HEK293 (cell line): Measurements from ENCODE around the gene SSTR1.

ENCODE experiments used
- CTCF ChIA-PET: fragments of 350-600 bp; formaldehyde crosslinking; extraction: SDS; loops from one replicate; lab custom pipeline; 2021; ENCODE audit warnings: antibody characterized with exemption; lab: Yijun Ruan, JAX
- POLR2A ChIA-PET: fragments of 300-600 bp; formaldehyde crosslinking; extraction: SDS; loops from one replicate; lab custom pipeline; 2020; ENCODE audit warnings: antibody characterized with exemption, inconsistent platforms; lab: Yijun Ruan, JAX
- H3K27ac ChIP-seq: fragments of 200-500 bp; sonication (Bioruptor generic); 2 replicates; pipeline ENCODE4 v1.5.1; 2014; ENCODE audit warnings: low read depth, low read length, control low read depth, inconsistent platforms; ENCODE audit errors: extremely low read depth
- H3K36me3 ChIP-seq, 2 experiments: fragments of 200-500 bp in 1 of 2; sonication (Bioruptor generic) in 1 of 2; 1 replicate in 1 of 2; 2 replicates in 1 of 2; pipeline ENCODE4 v1.5.1; 2014 to 2017; ENCODE audit warnings: inconsistent platforms in 2 of 2, low read length in 2 of 2; ENCODE audit not compliant: control insufficient read depth in 2 of 2, insufficient read depth in 1 of 2
- H3K4me1 ChIP-seq: fragments of 200-500 bp; sonication (Bioruptor generic); 2 replicates; pipeline ENCODE4 v1.5.1; 2014; ENCODE audit warnings: mild to moderate bottlenecking, low read length, inconsistent platforms; ENCODE audit not compliant: control insufficient read depth, insufficient read depth
- H3K4me3 ChIP-seq: 2 replicates; pipeline ENCODE4 v1.5.1; 2011; ENCODE audit warnings: low read depth, mild to moderate bottlenecking, control low read depth, low read length, moderate library complexity
- H3K9me3 ChIP-seq: fragments of 200-500 bp; sonication (Bioruptor generic); 2 replicates; pipeline ENCODE4 v1.5.1; 2014; ENCODE audit warnings: low read depth, low read length, inconsistent platforms; ENCODE audit not compliant: control insufficient read depth, insufficient read depth
- KLF1 ChIP-seq: fragments of 450-650 bp; formaldehyde crosslinking; IDR thresholded peaks from 2 replicates; pipeline ENCODE4 v1.5.1; 2016; ENCODE audit warnings: missing biosample characterization, missing genetic modification characterization
- KLF9 ChIP-seq: fragments of 450-650 bp; formaldehyde crosslinking; IDR thresholded peaks from 2 replicates; pipeline ENCODE4 v1.5.1; 2016; ENCODE audit warnings: missing biosample characterization, missing genetic modification characterization, low read depth
- MZF1 ChIP-seq: fragments of 450-650 bp; formaldehyde crosslinking; IDR thresholded peaks from 2 replicates; pipeline ENCODE4 v1.5.1; 2017; ENCODE audit warnings: missing biosample characterization, missing genetic modification characterization, borderline replicate concordance
- OSR2 ChIP-seq: fragments of 450-650 bp; formaldehyde crosslinking; IDR thresholded peaks from 2 replicates; pipeline ENCODE4 v1.5.1; 2016; ENCODE audit warnings: missing biosample characterization, missing genetic modification characterization
- TRIM28 ChIP-seq: IDR thresholded peaks from 2 replicates; pipeline ENCODE4 v1.6.1; 2011; ENCODE audit warnings: low read length, control low read depth, borderline replicate concordance
- ZBTB20 ChIP-seq: fragments of 450-650 bp; formaldehyde crosslinking; IDR thresholded peaks from 2 replicates; pipeline ENCODE4 v1.5.1; 2016; ENCODE audit warnings: missing biosample characterization, missing genetic modification characterization
- ZNF114 ChIP-seq: fragments of 450-650 bp; formaldehyde crosslinking; IDR thresholded peaks from 2 replicates; pipeline ENCODE4 v1.5.0; 2017; ENCODE audit warnings: missing biosample characterization, missing genetic modification characterization
- ZNF174 ChIP-seq: fragments of 450-650 bp; formaldehyde crosslinking; IDR thresholded peaks from 2 replicates; pipeline ENCODE4 v1.5.0; 2017; ENCODE audit warnings: missing biosample characterization, mild to moderate bottlenecking, missing genetic modification characterization
- ZNF184 ChIP-seq: fragments of 450-650 bp; IDR thresholded peaks from 2 replicates; pipeline ENCODE4 v1.5.1; 2018; ENCODE audit warnings: missing biosample characterization, mild to moderate bottlenecking, missing genetic modification characterization
- ZNF221 ChIP-seq: fragments of 450-650 bp; formaldehyde crosslinking; IDR thresholded peaks from 2 replicates; pipeline ENCODE4 v1.5.1; 2017; ENCODE audit warnings: missing biosample characterization, missing genetic modification characterization, borderline replicate concordance
- ZNF23 ChIP-seq: fragments of 450-650 bp; formaldehyde crosslinking; IDR thresholded peaks from 2 replicates; pipeline ENCODE4 v1.5.1; 2016; ENCODE audit warnings: missing biosample characterization, missing genetic modification characterization, borderline replicate concordance
- ZNF239 ChIP-seq: fragments of 450-650 bp; formaldehyde crosslinking; IDR thresholded peaks from 2 replicates; pipeline ENCODE4 v1.5.1; 2016; ENCODE audit warnings: missing biosample characterization, missing genetic modification characterization
- ZNF341 ChIP-seq: fragments of 450-650 bp; formaldehyde crosslinking; IDR thresholded peaks from 2 replicates; pipeline ENCODE4; 2016; ENCODE audit warnings: low read depth, missing biosample characterization, missing genetic modification characterization
- ZNF350 ChIP-seq: fragments of 450-650 bp; formaldehyde crosslinking; IDR thresholded peaks from 2 replicates; pipeline ENCODE4 v1.5.0; 2017; ENCODE audit warnings: missing biosample characterization, mild to moderate bottlenecking, missing genetic modification characterization
- ZNF391 ChIP-seq: fragments of 450-650 bp; formaldehyde crosslinking; IDR thresholded peaks from 2 replicates; pipeline ENCODE4 v1.5.1; 2016; ENCODE audit warnings: low read depth, missing biosample characterization, missing genetic modification characterization, borderline replicate concordance
- ZNF548 ChIP-seq: fragments of 450-650 bp; formaldehyde crosslinking; IDR thresholded peaks from 2 replicates; pipeline ENCODE4 v1.5.1; 2016; ENCODE audit warnings: missing biosample characterization, missing genetic modification characterization
- ZNF555 ChIP-seq: fragments of 450-650 bp; formaldehyde crosslinking; conservative IDR thresholded peaks from 2 replicates; pipeline ENCODE4 v1.5.1; 2017; ENCODE audit warnings: missing biosample characterization, mild to moderate bottlenecking, missing genetic modification characterization, inconsistent platforms
- ZNF654 ChIP-seq: fragments of 450-650 bp; formaldehyde crosslinking; IDR thresholded peaks from 2 replicates; pipeline ENCODE4 v1.5.1; 2016; ENCODE audit warnings: low read depth, missing biosample characterization, missing genetic modification characterization
- ZNF660 ChIP-seq: fragments of 450-650 bp; IDR thresholded peaks from 2 replicates; pipeline ENCODE4 v1.5.1; 2018; ENCODE audit warnings: missing biosample characterization, mild to moderate bottlenecking, missing genetic modification characterization
- ZNF747 ChIP-seq: fragments of 450-650 bp; formaldehyde crosslinking; IDR thresholded peaks from 2 replicates; pipeline ENCODE4 v1.5.1; 2016; ENCODE audit warnings: missing biosample characterization, missing genetic modification characterization
- ZNF830 ChIP-seq: fragments of 450-650 bp; IDR thresholded peaks from 2 replicates; pipeline ENCODE4 v1.5.0; 2018; ENCODE audit warnings: missing biosample characterization, missing genetic modification characterization, low read depth, mild to moderate bottlenecking, moderate library complexity
- ZNF843 ChIP-seq: fragments of 450-650 bp; formaldehyde crosslinking; IDR thresholded peaks from 2 replicates; pipeline ENCODE4 v1.5.1; 2016; ENCODE audit warnings: missing biosample characterization, missing genetic modification characterization
- TF ChIP-seq, protein P1 (sequence below): fragments of 450-650 bp; formaldehyde crosslinking; IDR thresholded peaks from 2 replicates; pipeline ENCODE4 v1.5.1; 2016; ENCODE audit warnings: missing biosample characterization, missing genetic modification characterization
- TF ChIP-seq, protein P2 (sequence below): fragments of 450-650 bp; formaldehyde crosslinking; IDR thresholded peaks from 2 replicates; pipeline ENCODE4 v1.5.1; 2016; ENCODE audit warnings: missing biosample characterization, missing genetic modification characterization
- TF ChIP-seq, protein P3 (sequence below): fragments of 450-650 bp; IDR thresholded peaks from 2 replicates; pipeline ENCODE4 v1.5.1; 2018; ENCODE audit warnings: missing biosample characterization, missing genetic modification characterization
- TF ChIP-seq, protein P4 (sequence below): fragments of 450-650 bp; formaldehyde crosslinking; IDR thresholded peaks from 2 replicates; pipeline ENCODE4 v1.5.1; 2016; ENCODE audit warnings: missing biosample characterization, missing genetic modification characterization

The SSTR1 gene

DNA sequence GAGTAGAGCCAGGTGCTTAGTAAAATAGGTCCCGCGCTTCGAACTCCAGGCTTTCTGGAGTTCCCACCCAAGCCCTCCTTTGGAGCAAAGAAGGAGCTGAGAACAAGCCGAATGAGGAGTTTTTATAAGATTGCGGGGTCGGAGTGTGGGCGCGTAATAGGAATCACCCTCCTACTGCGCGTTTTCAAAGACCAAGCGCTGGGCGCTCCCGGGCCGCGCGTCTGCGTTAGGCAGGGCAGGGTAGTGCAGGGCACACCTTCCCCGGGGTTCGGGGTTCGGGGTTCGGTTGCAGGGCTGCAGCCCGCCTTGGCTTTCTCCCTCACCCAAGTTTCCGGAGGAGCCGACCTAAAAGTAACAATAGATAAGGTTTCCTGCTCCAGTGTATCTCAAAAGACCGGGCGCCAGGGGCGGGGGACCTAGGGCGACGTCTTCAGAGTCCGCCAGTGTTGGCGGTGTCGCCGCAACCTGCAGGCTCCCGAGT is 3.6 kb downstream of the SSTR1 start (continued):
- TF ChIP-seq, protein P1, sequence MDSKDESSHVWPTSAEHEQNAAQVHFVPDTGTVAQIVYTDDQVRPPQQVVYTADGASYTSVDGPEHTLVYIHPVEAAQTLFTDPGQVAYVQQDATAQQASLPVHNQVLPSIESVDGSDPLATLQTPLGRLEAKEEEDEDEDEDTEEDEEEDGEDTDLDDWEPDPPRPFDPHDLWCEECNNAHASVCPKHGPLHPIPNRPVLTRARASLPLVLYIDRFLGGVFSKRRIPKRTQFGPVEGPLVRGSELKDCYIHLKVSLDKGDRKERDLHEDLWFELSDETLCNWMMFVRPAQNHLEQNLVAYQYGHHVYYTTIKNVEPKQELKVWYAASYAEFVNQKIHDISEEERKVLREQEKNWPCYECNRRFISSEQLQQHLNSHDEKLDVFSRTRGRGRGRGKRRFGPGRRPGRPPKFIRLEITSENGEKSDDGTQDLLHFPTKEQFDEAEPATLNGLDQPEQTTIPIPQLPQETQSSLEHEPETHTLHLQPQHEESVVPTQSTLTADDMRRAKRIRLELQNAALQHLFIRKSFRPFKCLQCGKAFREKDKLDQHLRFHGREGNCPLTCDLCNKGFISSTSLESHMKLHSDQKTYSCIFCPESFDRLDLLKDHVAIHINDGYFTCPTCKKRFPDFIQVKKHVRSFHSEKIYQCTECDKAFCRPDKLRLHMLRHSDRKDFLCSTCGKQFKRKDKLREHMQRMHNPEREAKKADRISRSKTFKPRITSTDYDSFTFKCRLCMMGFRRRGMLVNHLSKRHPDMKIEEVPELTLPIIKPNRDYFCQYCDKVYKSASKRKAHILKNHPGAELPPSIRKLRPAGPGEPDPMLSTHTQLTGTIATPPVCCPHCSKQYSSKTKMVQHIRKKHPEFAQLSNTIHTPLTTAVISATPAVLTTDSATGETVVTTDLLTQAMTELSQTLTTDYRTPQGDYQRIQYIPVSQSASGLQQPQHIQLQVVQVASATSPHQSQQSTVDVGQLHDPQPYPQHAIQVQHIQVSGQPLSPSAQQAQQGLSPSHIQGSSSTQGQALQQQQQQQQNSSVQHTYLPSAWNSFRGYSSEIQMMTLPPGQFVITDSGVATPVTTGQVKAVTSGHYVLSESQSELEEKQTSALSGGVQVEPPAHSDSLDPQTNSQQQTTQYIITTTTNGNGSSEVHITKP, result no peak
- no peak for TF ChIP-seq ZNF654

DNA sequence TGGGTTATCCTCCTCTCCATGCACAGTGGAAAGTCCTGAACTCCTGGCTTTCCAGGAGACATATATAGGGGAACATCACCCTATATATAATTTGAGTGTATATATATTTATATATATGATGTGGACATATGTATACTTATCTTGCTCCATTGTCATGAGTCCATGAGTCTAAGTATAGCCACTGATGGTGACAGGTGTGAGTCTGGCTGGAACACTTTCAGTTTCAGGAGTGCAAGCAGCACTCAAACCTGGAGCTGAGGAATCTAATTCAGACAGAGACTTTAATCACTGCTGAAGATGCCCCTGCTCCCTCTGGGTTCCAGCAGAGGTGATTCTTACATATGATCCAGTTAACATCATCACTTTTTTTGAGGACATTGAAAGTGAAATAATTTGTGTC is 4.4 kb downstream of the SSTR1 start:
- Histone ChIP-seq H3K9me3 (no peaks in the 10 kb centered on the region), H3K27ac (no peak overlapping the region), H3K4me3 (no peak overlapping the region), H3K36me3 (no peaks in the 10 kb centered on the region), H3K4me1 (no peaks in the 10 kb centered on the region; the same call in 1 of the 2 replicates)
- CTCF ChIA-PET, result no interaction called here
- TF ChIP-seq ZNF184 (no peak), ZNF548 (tag by site-specific recombination) (no peak), TRIM28 (no peak), KLF9 (no peak), OSR2 (tag by site-specific recombination) (no peak), ZNF341 (tag by site-specific recombination) (no peak), ZNF221 (tag by site-specific recombination) (no peak), ZNF350 (tag by site-specific recombination) (no peak), ZNF239 (tag by site-specific recombination) (no peak), MZF1 (tag by site-specific recombination) (no peak), ZNF114 (tag by site-specific recombination) (no peak), ZNF174 (tag by site-specific recombination) (no peak), ZNF843 (tag by site-specific recombination) (no peak), KLF1 (no peak), ZBTB20 (tag by site-specific recombination) (no peak), ZNF555 (tag by site-specific recombination) (no peak)
- TF ChIP-seq, protein P2, sequence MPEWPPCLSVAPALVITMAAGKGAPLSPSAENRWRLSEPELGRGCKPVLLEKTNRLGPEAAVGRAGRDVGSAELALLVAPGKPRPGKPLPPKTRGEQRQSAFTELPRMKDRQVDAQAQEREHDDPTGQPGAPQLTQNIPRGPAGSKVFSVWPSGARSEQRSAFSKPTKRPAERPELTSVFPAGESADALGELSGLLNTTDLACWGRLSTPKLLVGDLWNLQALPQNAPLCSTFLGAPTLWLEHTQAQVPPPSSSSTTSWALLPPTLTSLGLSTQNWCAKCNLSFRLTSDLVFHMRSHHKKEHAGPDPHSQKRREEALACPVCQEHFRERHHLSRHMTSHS, result no peak
- TF ChIP-seq, protein P3, sequence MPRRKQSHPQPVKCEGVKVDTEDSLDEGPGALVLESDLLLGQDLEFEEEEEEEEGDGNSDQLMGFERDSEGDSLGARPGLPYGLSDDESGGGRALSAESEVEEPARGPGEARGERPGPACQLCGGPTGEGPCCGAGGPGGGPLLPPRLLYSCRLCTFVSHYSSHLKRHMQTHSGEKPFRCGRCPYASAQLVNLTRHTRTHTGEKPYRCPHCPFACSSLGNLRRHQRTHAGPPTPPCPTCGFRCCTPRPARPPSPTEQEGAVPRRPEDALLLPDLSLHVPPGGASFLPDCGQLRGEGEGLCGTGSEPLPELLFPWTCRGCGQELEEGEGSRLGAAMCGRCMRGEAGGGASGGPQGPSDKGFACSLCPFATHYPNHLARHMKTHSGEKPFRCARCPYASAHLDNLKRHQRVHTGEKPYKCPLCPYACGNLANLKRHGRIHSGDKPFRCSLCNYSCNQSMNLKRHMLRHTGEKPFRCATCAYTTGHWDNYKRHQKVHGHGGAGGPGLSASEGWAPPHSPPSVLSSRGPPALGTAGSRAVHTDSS (tag by site-specific recombination), result no peak
- TF ChIP-seq, all 188 proteins: peak for 0
- POLR2A ChIA-PET, result no interaction called here

DNA sequence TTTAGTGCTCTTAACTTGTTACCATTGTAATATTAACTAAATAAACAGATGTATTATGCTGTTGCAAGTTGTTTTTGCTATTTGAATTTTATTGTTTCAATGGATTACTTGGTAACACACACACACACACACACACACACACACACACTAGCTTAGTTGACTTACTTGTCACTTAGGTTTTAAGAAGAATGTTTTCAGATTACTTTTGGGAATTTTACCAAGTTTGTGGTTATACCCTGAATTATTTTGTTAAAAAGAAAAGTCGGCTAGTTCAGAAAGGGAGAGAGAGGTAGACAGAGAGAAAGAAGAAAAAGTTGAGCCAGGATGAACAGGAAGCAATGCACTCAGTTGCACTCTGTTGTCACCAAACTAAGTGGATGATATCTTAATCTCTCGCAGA is 5.3 kb downstream of the SSTR1 start:
- H3K4me1 ChIP-seq, result no peaks in the 10 kb centered on the region; the same call in 1 of the 2 replicates
- H3K27ac ChIP-seq, result no peak overlapping the region
- H3K9me3 ChIP-seq, result no peaks in the 10 kb centered on the region
- no peaks in the 10 kb centered on the region for H3K36me3 ChIP-seq
- no peak overlapping the region for H3K4me3 ChIP-seq
- ChIA-PET POLR2A (no interaction called here), CTCF (no interaction called here)
- TF ChIP-seq ZNF660 (tag by site-specific recombination) (no peak), ZNF747 (tag by site-specific recombination) (no peak), ZNF23 (no peak), ZNF830 (tag by site-specific recombination) (no peak), ZNF391 (no peak), ZNF843 (tag by site-specific recombination) (no peak)
- TF ChIP-seq, protein P4, sequence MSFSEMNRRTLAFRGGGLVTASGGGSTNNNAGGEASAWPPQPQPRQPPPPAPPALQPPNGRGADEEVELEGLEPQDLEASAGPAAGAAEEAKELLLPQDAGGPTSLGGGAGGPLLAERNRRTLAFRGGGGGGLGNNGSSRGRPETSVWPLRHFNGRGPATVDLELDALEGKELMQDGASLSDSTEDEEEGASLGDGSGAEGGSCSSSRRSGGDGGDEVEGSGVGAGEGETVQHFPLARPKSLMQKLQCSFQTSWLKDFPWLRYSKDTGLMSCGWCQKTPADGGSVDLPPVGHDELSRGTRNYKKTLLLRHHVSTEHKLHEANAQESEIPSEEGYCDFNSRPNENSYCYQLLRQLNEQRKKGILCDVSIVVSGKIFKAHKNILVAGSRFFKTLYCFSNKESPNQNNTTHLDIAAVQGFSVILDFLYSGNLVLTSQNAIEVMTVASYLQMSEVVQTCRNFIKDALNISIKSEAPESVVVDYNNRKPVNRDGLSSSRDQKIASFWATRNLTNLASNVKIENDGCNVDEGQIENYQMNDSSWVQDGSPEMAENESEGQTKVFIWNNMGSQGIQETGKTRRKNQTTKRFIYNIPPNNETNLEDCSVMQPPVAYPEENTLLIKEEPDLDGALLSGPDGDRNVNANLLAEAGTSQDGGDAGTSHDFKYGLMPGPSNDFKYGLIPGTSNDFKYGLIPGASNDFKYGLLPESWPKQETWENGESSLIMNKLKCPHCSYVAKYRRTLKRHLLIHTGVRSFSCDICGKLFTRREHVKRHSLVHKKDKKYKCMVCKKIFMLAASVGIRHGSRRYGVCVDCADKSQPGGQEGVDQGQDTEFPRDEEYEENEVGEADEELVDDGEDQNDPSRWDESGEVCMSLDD (tag by site-specific recombination), result no peak
